Neural cell (in vitro differentiated cells): ENCODE results near the gene MYCBP2. TPM values are rescaled to one million over a fixed set of nuclear protein-coding genes. Genes with fewer than 3 reads are reported as not detected.

Source experiments
- H2AFZ ChIP-seq: fragments of 200-600, 300-800 bp; sonication (generic), shearing (Covaris generic); 2 replicates; pipeline ENCODE4 v1.6.0; 2014; ENCODE audit warnings: low read depth, mild to moderate bottlenecking, antibody characterized with exemption, low read length, moderate library complexity
- H3F3A ChIP-seq: fragments of 200-600 bp; shearing (Covaris generic); 2 replicates; pipeline ENCODE4 v1.6.1; 2016; ENCODE audit warnings: mild to moderate bottlenecking, moderate library complexity, mixed read lengths, antibody characterized with exemption, low read length; ENCODE audit not compliant: insufficient read depth, poor library complexity, severe bottlenecking
- H3K27ac ChIP-seq: fragments of 200-600, 300-800 bp; sonication (generic), shearing (Covaris generic); 2 replicates; pipeline ENCODE4 v1.5.1; 2014; ENCODE audit warnings: mild to moderate bottlenecking, low read length, moderate library complexity
- H3K27me3 ChIP-seq: fragments of 300-800, 200-600 bp; sonication (generic), shearing (Covaris generic); 2 replicates; pipeline ENCODE4 v1.6.0; 2014; ENCODE audit warnings: mild to moderate bottlenecking, low read depth, low read length, moderate library complexity; ENCODE audit not compliant: insufficient read depth
- H3K36me3 ChIP-seq: fragments of 300-800, 200-600 bp; sonication (generic), shearing (Covaris generic); 2 replicates; pipeline ENCODE4 v1.5.1; 2014; ENCODE audit warnings: mild to moderate bottlenecking, antibody characterized with exemption, low read length, moderate library complexity; ENCODE audit not compliant: insufficient read depth
- H3K4me2 ChIP-seq: fragments of 300-800, 200-600 bp; sonication (generic), shearing (Covaris generic); 2 replicates; pipeline ENCODE4 v1.6.0; 2014; ENCODE audit warnings: mild to moderate bottlenecking, low read length
- H3K4me3 ChIP-seq: fragments of 300-800, 200-600 bp; sonication (generic), shearing (Covaris generic); 2 replicates; pipeline ENCODE4 v1.5.1; 2014; ENCODE audit warnings: mild to moderate bottlenecking, low read length, moderate library complexity
- H3K79me2 ChIP-seq: fragments of 200-600 bp; shearing (Covaris generic); replicated peaks from 2 replicates; pipeline ENCODE4 v1.6.0; 2014; ENCODE audit warnings: mild to moderate bottlenecking, low read length, moderate library complexity; ENCODE audit not compliant: insufficient read depth
- H3K9ac ChIP-seq: fragments of 300-800, 200-600 bp; sonication (generic), shearing (Covaris generic); 2 replicates; pipeline ENCODE4 v1.6.1; 2016; ENCODE audit warnings: mild to moderate bottlenecking, low read length, mixed read lengths
- H3K9me2 ChIP-seq: fragments of 200-600 bp; shearing (Covaris generic); 2 replicates; pipeline ENCODE4 v1.6.1; 2016; ENCODE audit warnings: mild to moderate bottlenecking, low read length, mixed read lengths; ENCODE audit not compliant: insufficient read depth
- H3K9me3 ChIP-seq: fragments of 200-600, 300-800 bp; sonication (generic), shearing (Covaris generic); 2 replicates; pipeline ENCODE4 v1.6.1; 2016; ENCODE audit warnings: mild to moderate bottlenecking, mixed run types, low read length, moderate library complexity, mixed read lengths
- H4K20me1 ChIP-seq: fragments of 200-600 bp; shearing (Covaris generic); 2 replicates; pipeline ENCODE4 v1.6.1; 2016; ENCODE audit warnings: mild to moderate bottlenecking, mixed run types; ENCODE audit not compliant: insufficient read depth
- CTCF ChIP-seq: fragments of 450-650 bp; IDR thresholded peaks from 2 replicates; pipeline ENCODE4 v1.5.1; 2014; ENCODE audit warnings: antibody characterized with exemption, mild to moderate bottlenecking, moderate library complexity; ENCODE audit not compliant: poor library complexity, severe bottlenecking
- EP300 ChIP-seq: fragments of 450-650 bp; conservative IDR thresholded peaks from 2 replicates; pipeline ENCODE4 v1.6.1; 2014; ENCODE audit warnings: antibody characterized with exemption, mild to moderate bottlenecking, moderate library complexity; ENCODE audit not compliant: poor library complexity, severe bottlenecking
- EZH2 ChIP-seq: fragments of 200-600, 300-800 bp; shearing (Covaris generic), sonication (generic); IDR thresholded peaks from 2 replicates; pipeline ENCODE4 v1.6.1; 2014; ENCODE audit warnings: antibody characterized with exemption, low read length, borderline replicate concordance, mild to moderate bottlenecking; ENCODE audit not compliant: insufficient read depth, poor library complexity, severe bottlenecking
- MXI1 ChIP-seq: fragments of 450-650 bp; conservative IDR thresholded peaks from 2 replicates; pipeline ENCODE4 v1.6.1; 2014; ENCODE audit warnings: antibody characterized with exemption, mild to moderate bottlenecking; ENCODE audit not compliant: poor library complexity, severe bottlenecking
- POLR2AphosphoS5 ChIP-seq: IDR thresholded peaks from 2 replicates; pipeline ENCODE4 v1.6.1; 2012
- RAD21 ChIP-seq: fragments of 450-650 bp; conservative IDR thresholded peaks from 2 replicates; pipeline ENCODE4 v1.6.1; 2014; ENCODE audit warnings: antibody characterized with exemption, mild to moderate bottlenecking, moderate library complexity
- SMC3 ChIP-seq: fragments of 450-650 bp; conservative IDR thresholded peaks from 2 replicates; pipeline ENCODE4 v1.6.1; 2014; ENCODE audit warnings: antibody characterized with exemption, mild to moderate bottlenecking, moderate library complexity; ENCODE audit not compliant: poor library complexity
- TAF1 ChIP-seq: IDR thresholded peaks from 2 replicates; pipeline ENCODE4 v1.6.1; 2012; ENCODE audit warnings: low read depth
- polyA plus RNA-seq: library from polyadenylated mRNA; depleted of rRNA; stranded (reverse); fragments of >200 nt; gene quantifications from 2 replicates; pipeline ENCODE4 v1.2.3, GENCODE V29; 2014
- TF ChIP-seq, protein P1 (sequence below): IDR thresholded peaks from 2 replicates; pipeline ENCODE4 v1.6.1; 2012; ENCODE audit warnings: borderline replicate concordance

Gene MYCBP2
- polyA plus RNA-seq, 1 donor from 2014 or later, result 135 TPM

DNA sequence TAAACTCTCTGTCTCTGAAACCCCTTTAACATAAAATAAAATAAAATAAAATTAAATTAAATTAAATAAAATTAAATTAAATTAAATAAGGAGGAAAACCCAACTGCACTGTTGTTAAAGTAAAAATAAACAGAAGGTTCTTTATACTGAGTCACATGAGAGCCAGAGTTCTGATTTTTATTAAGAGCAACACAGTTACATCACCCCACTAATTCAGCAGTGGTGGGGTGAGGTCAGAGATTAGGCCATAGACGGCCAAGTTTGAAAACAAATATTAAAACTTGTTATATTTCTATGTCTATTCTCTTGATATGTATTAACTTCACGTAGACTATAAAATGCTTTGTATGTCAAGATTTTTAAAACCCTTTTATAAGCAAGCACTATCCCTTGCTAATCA is 59.5 kb downstream of the MYCBP2 start:
- Histone ChIP-seq H3K9me2 (no peaks in the 10 kb centered on the region), H4K20me1 (no peaks in the 10 kb centered on the region), H3K4me3 (no peak overlapping the region), H3K27ac (no peak overlapping the region), H3K79me2 (no peaks in the 10 kb centered on the region), H3K9me3 (no peaks in the 10 kb centered on the region), H3K9ac (no peak overlapping the region), H3K27me3 (no peaks in the 10 kb centered on the region), H3K36me3 (peaks cover 5% of the 10 kb centered on the region), H2AFZ (no peak overlapping the region), H3K4me2 (no peak overlapping the region), H3F3A (no peaks in the 10 kb centered on the region)
- TF ChIP-seq, protein P1, sequence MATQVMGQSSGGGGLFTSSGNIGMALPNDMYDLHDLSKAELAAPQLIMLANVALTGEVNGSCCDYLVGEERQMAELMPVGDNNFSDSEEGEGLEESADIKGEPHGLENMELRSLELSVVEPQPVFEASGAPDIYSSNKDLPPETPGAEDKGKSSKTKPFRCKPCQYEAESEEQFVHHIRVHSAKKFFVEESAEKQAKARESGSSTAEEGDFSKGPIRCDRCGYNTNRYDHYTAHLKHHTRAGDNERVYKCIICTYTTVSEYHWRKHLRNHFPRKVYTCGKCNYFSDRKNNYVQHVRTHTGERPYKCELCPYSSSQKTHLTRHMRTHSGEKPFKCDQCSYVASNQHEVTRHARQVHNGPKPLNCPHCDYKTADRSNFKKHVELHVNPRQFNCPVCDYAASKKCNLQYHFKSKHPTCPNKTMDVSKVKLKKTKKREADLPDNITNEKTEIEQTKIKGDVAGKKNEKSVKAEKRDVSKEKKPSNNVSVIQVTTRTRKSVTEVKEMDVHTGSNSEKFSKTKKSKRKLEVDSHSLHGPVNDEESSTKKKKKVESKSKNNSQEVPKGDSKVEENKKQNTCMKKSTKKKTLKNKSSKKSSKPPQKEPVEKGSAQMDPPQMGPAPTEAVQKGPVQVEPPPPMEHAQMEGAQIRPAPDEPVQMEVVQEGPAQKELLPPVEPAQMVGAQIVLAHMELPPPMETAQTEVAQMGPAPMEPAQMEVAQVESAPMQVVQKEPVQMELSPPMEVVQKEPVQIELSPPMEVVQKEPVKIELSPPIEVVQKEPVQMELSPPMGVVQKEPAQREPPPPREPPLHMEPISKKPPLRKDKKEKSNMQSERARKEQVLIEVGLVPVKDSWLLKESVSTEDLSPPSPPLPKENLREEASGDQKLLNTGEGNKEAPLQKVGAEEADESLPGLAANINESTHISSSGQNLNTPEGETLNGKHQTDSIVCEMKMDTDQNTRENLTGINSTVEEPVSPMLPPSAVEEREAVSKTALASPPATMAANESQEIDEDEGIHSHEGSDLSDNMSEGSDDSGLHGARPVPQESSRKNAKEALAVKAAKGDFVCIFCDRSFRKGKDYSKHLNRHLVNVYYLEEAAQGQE, result no peak
- TF ChIP-seq CTCF (no peak), SMC3 (no peak), RAD21 (no peak)

DNA sequence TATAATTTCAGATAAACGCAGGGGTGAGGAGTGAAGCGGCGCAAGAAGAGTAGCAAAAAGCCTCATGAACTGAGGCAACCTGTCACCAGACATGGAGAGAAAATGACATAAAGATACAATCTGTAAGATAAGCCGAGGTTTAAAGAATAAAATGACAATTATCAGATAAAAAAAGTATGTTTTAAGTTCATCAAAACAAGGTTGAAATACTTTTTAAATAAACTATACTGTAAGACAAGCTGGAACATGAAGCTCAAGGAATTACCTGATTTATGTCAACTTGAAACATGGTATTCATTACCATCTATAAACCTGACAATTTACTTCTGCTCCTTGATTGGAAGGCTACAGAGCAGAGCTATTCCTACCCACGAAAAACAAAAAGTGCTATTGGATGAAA is 61.6 kb downstream of the MYCBP2 start:
- H3K9me2 ChIP-seq, result no peaks in the 10 kb centered on the region
- no peak overlapping the region for H3K9ac ChIP-seq
- no peak overlapping the region for H2AFZ ChIP-seq
- TF ChIP-seq EZH2 (no peak), SMC3 (no peak), TAF1 (no peak), MXI1 (no peak), EP300 (no peak), RAD21 (no peak), POLR2AphosphoS5 (no peak), CTCF (no peak)
- TF ChIP-seq, protein P1, result no peak
- H3F3A ChIP-seq, result no peaks in the 10 kb centered on the region
- no peak overlapping the region for H3K4me2 ChIP-seq
- H4K20me1 ChIP-seq, result no peaks in the 10 kb centered on the region
- no peaks in the 10 kb centered on the region for H3K9me3 ChIP-seq
- H3K79me2 ChIP-seq, result no peaks in the 10 kb centered on the region
- no peaks in the 10 kb centered on the region for H3K27me3 ChIP-seq
- no peak overlapping the region for H3K4me3 ChIP-seq
- peaks cover 5% of the 10 kb centered on the region for H3K36me3 ChIP-seq
- peak overlapping the region; percentile 25 for H3K27ac ChIP-seq
